ENCODE data around the gene OPRD1.

The OPRD1 gene

DNA sequence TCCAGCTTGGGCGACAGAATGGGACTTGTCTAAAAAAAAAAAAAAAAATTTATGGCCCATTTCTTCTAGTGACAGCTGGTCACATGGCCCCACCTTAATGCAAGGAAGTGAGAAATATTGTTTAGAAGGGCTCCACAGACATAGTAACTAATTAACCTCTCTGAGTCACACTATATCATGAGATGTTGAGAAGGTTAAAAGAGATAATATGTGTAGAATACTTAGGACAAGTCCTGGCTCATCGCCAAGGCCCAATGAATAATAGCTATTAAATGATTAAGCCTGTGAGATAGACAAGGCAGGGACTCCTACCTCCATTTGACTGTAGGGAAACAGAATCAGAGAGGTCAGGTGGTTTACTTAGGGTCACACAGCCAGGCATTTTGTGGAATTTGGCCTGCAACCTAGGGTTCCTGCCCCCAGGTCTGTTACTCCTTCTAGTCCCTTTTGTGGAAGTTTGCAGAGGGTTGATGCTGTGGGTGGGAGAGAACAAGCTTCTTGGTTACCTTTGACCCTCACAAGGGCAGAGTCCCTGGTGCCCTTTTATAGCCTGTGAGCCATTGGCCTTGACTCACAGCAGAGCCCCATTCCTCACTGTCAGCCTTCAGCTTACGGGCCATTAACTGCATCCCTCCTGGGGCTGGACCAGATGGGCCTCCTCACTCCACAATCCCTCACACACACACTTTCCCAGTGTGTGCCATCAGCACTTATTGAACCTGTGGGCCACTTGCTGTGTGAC is 48.5 kb downstream of the OPRD1 start (continued):
- TF ChIP-seq, protein P1, sequence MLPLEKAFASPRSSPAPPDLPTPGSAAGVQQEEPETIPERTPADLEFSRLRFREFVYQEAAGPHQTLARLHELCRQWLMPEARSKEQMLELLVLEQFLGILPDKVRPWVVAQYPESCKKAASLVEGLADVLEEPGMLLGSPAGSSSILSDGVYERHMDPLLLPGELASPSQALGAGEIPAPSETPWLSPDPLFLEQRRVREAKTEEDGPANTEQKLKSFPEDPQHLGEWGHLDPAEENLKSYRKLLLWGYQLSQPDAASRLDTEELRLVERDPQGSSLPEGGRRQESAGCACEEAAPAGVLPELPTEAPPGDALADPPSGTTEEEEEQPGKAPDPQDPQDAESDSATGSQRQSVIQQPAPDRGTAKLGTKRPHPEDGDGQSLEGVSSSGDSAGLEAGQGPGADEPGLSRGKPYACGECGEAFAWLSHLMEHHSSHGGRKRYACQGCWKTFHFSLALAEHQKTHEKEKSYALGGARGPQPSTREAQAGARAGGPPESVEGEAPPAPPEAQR (tag by site-specific recombination; IDR thresholded peaks at IDR 0.05): no peak
- TF ChIP-seq, protein P2, sequence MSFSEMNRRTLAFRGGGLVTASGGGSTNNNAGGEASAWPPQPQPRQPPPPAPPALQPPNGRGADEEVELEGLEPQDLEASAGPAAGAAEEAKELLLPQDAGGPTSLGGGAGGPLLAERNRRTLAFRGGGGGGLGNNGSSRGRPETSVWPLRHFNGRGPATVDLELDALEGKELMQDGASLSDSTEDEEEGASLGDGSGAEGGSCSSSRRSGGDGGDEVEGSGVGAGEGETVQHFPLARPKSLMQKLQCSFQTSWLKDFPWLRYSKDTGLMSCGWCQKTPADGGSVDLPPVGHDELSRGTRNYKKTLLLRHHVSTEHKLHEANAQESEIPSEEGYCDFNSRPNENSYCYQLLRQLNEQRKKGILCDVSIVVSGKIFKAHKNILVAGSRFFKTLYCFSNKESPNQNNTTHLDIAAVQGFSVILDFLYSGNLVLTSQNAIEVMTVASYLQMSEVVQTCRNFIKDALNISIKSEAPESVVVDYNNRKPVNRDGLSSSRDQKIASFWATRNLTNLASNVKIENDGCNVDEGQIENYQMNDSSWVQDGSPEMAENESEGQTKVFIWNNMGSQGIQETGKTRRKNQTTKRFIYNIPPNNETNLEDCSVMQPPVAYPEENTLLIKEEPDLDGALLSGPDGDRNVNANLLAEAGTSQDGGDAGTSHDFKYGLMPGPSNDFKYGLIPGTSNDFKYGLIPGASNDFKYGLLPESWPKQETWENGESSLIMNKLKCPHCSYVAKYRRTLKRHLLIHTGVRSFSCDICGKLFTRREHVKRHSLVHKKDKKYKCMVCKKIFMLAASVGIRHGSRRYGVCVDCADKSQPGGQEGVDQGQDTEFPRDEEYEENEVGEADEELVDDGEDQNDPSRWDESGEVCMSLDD (tag by site-specific recombination; IDR thresholded peaks at IDR 0.05): no peak
- TF ChIP-seq ZFP41 (tag by site-specific recombination; IDR thresholded peaks at IDR 0.05; ENCODE audit: borderline replicate concordance) (no peak), ZNF843 (tag by site-specific recombination; IDR thresholded peaks at IDR 0.05) (peak; percentile 19), REPIN1 (tag by site-specific recombination; IDR thresholded peaks at IDR 0.05; ENCODE audit: low read depth) (no peak), ZNF548 (tag by site-specific recombination; IDR thresholded peaks at IDR 0.05) (no peak), ZNF174 (tag by site-specific recombination; IDR thresholded peaks at IDR 0.05) (no peak), SP2 (tag by site-specific recombination; IDR thresholded peaks at IDR 0.05) (peak; percentile 30), EGR2 (tag by site-specific recombination; IDR thresholded peaks at IDR 0.05; ENCODE audit: low read depth) (no peak), ZNF2 (tag by site-specific recombination; IDR thresholded peaks at IDR 0.05) (no peak; the same call in 1 of the 2 replicates), ZNF596 (tag by site-specific recombination; IDR thresholded peaks at IDR 0.05) (0 out of 2 replicates have a peak, but pooled peaks have one; percentile 28), ZNF664 (tag by site-specific recombination; IDR thresholded peaks at IDR 0.05) (no peak), ZNF266 (tag by site-specific recombination; IDR thresholded peaks at IDR 0.05; ENCODE audit: low read depth) (no peak), ZFP3 (tag by site-specific recombination; IDR thresholded peaks at IDR 0.05; ENCODE audit: low read depth) (no peak), ZNF830 (tag by site-specific recombination; IDR thresholded peaks at IDR 0.05; ENCODE audit: low read depth) (no peak), ZNF473 (tag by site-specific recombination; IDR thresholded peaks at IDR 0.05) (no peak), ZNF311 (tag by site-specific recombination; IDR thresholded peaks at IDR 0.05; ENCODE audit: borderline replicate concordance) (no peak), KLF1 (tag by site-specific recombination; IDR thresholded peaks at IDR 0.05) (no peak), ZNF274 (IDR thresholded peaks at IDR 0.05; ENCODE audit: low read length) (no peak), ZNF274 (tag by site-specific recombination; IDR thresholded peaks at IDR 0.05; ENCODE audit: borderline replicate concordance) (no peak), ZNF10 (tag by site-specific recombination; IDR thresholded peaks at IDR 0.05) (no peak), RBAK (tag by site-specific recombination; IDR thresholded peaks at IDR 0.05) (no peak), ZNF560 (tag by site-specific recombination; IDR thresholded peaks at IDR 0.05; ENCODE audit: borderline replicate concordance) (no peak), ZNF23 (tag by site-specific recombination; IDR thresholded peaks at IDR 0.05; ENCODE audit: borderline replicate concordance) (no peak), ZNF571 (tag by site-specific recombination; IDR thresholded peaks at IDR 0.05) (no peak), ZNF837 (tag by site-specific recombination; IDR thresholded peaks at IDR 0.05) (no peak)
- TF ChIP-seq, protein P3, sequence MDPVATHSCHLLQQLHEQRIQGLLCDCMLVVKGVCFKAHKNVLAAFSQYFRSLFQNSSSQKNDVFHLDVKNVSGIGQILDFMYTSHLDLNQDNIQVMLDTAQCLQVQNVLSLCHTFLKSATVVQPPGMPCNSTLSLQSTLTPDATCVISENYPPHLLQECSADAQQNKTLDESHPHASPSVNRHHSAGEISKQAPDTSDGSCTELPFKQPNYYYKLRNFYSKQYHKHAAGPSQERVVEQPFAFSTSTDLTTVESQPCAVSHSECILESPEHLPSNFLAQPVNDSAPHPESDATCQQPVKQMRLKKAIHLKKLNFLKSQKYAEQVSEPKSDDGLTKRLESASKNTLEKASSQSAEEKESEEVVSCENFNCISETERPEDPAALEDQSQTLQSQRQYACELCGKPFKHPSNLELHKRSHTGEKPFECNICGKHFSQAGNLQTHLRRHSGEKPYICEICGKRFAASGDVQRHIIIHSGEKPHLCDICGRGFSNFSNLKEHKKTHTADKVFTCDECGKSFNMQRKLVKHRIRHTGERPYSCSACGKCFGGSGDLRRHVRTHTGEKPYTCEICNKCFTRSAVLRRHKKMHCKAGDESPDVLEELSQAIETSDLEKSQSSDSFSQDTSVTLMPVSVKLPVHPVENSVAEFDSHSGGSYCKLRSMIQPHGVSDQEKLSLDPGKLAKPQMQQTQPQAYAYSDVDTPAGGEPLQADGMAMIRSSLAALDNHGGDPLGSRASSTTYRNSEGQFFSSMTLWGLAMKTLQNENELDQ (tag by site-specific recombination; IDR thresholded peaks at IDR 0.05; ENCODE audit: low read depth): no peak
- TF ChIP-seq, protein P4, sequence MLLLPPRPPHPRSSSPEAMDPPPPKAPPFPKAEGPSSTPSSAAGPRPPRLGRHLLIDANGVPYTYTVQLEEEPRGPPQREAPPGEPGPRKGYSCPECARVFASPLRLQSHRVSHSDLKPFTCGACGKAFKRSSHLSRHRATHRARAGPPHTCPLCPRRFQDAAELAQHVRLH (tag by site-specific recombination; IDR thresholded peaks at IDR 0.05): no peak; the same call in 1 of the 2 replicates
- TF ChIP-seq, protein P5, sequence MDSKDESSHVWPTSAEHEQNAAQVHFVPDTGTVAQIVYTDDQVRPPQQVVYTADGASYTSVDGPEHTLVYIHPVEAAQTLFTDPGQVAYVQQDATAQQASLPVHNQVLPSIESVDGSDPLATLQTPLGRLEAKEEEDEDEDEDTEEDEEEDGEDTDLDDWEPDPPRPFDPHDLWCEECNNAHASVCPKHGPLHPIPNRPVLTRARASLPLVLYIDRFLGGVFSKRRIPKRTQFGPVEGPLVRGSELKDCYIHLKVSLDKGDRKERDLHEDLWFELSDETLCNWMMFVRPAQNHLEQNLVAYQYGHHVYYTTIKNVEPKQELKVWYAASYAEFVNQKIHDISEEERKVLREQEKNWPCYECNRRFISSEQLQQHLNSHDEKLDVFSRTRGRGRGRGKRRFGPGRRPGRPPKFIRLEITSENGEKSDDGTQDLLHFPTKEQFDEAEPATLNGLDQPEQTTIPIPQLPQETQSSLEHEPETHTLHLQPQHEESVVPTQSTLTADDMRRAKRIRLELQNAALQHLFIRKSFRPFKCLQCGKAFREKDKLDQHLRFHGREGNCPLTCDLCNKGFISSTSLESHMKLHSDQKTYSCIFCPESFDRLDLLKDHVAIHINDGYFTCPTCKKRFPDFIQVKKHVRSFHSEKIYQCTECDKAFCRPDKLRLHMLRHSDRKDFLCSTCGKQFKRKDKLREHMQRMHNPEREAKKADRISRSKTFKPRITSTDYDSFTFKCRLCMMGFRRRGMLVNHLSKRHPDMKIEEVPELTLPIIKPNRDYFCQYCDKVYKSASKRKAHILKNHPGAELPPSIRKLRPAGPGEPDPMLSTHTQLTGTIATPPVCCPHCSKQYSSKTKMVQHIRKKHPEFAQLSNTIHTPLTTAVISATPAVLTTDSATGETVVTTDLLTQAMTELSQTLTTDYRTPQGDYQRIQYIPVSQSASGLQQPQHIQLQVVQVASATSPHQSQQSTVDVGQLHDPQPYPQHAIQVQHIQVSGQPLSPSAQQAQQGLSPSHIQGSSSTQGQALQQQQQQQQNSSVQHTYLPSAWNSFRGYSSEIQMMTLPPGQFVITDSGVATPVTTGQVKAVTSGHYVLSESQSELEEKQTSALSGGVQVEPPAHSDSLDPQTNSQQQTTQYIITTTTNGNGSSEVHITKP (tag by site-specific recombination; IDR thresholded peaks at IDR 0.05): peak; percentile 30; the same call in 1 of the 2 replicates

All from HEK293 (cell line).